A673 (cell line): ENCODE results near the gene SPRYD3.

Experiments used
- CTCF ChIP-seq: fragments of 300-800, 200-600 bp; sonication (generic); conservative IDR thresholded peaks from 2 replicates; pipeline ENCODE4 v1.5.1; 2017; ENCODE audit warnings: low read depth, mild to moderate bottlenecking, antibody characterized with exemption, low read length, moderate library complexity, mixed read lengths
- EZH2 ChIP-seq: fragments of 200-600 bp; sonication (generic); IDR thresholded peaks from 2 replicates; pipeline ENCODE4 v1.6.1; 2017; ENCODE audit warnings: borderline replicate concordance, low read depth, mild to moderate bottlenecking, mixed read lengths, antibody characterized with exemption, low read length; ENCODE audit not compliant: poor library complexity, severe bottlenecking

DNA sequence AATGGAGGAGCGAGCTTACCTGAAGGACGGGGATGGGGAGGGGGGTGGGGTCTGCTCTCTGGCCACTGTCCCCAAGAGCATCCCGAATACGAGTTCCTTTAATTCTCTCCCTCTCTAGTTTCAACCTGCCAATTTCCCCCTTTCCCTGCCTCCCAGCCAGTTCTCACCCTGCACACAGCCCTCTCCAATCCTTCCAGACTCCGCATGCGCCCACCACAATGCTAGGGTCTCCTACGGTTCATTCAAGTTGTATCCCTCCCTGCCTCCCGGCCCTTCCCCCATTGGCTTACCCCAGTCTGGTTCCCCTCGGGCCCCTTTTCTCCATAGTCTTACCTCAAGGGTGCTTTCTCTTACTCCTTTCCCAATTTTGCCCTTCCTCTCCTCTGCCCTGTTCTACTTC lies 17.6 kb upstream of the SPRYD3 start:
- TF ChIP-seq CTCF (no peak), EZH2 (no peak)
